Stimulated activated CD8-positive, alpha-beta memory T cell treated with anti-CD3 and anti-CD28 coated beads, Interleukin-4, amount 100 ng/mL, for 4 hours (primary cell): ENCODE data around the gene ZPLD1.

Experiments
- DNase-seq, 2 donors: peaks; one replicate each; pipeline ENCODE4 v3.0.0-alpha.2; 2020; ENCODE audit warnings: low read depth in 2 of 2, low spot score in 1 of 2

ZPLD1 gene

GRCh38 chr3:102466001-102466400, 31.2 kb downstream of the ZPLD1 start:
- DNase-seq = no peak

GRCh38 chr3:102470066-102470465, 35.3 kb downstream of the ZPLD1 start:
- no peak for DNase-seq

DNA sequence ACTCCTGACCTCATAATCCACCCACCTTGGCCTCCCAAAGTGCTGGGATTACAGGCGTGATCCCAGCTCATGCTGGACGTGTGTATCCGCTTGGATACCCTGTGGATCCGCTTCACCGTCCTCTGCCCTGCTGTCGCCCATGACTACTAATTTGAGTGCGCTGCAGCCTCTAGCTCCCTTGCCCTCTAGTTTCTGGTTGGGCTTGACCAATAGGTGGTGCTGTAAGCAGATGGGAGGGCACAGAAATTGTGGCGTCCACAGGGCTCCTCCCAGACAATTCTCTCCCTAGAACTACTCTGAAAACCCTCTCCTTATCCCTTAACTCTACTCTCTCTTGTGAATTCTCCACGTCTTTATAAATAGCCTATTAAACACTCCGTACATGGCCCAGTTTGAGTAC, 36.2 kb downstream of the ZPLD1 start:
- DNase-seq = no peak

- DNase-seq = no peak
Observed at GRCh38 chr3:102471491-102471890, 36.7 kb downstream of the ZPLD1 start.

DNA sequence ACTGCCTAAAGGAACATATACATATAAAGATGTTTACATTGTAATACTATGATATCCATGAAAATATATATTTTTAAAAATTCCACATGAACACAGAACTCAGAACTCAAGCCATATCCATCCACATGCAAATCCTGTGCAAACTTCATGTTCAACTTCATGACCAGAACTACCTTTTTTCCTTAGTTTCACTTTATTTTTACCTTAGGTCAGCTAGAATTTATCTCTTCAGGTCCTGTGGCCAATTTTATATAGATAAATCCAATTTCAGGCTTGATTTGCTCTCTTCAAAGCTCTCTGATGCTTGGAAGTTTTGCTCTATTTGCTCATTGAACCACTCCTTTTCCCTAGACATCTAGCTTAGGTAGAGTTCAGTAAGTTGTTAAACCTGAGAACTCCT, 38.8 kb downstream of the ZPLD1 start:
- DNase-seq = no peak

- no peak for DNase-seq
Observed at GRCh38 chr3:102474207-102474606, 39.4 kb downstream of the ZPLD1 start.

- no peak for DNase-seq
Observed at GRCh38 chr3:102476198-102476597, 41.4 kb downstream of the ZPLD1 start.

- DNase-seq = no peak
Observed at GRCh38 chr3:102478160-102478559, 43.3 kb downstream of the ZPLD1 start.

- no peak for DNase-seq
Observed at GRCh38 chr3:102480139-102480538, 45.3 kb downstream of the ZPLD1 start.

DNA sequence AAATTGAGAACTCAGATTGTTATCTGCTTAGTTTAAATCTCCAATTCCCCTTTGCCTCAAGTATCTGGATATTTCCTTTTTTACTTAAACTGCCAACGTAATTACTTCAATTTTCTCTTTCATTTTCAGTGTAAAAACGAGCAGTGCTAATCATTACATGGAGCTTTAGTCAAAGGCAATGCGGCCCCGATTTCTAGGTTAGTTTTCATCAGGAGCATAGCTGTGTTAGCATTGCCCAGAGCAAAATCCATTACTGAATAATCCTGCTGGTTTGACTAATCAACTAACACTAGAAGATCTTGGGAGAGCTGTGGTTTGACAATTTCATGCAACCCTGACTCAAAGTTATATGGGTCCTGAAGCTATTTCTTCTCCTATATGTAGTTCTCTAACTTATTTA, 46.2 kb downstream of the ZPLD1 start:
- DNase-seq = no peak

- no peak for DNase-seq
Observed at GRCh38 chr3:102483556-102483955, 48.7 kb downstream of the ZPLD1 start.

DNA sequence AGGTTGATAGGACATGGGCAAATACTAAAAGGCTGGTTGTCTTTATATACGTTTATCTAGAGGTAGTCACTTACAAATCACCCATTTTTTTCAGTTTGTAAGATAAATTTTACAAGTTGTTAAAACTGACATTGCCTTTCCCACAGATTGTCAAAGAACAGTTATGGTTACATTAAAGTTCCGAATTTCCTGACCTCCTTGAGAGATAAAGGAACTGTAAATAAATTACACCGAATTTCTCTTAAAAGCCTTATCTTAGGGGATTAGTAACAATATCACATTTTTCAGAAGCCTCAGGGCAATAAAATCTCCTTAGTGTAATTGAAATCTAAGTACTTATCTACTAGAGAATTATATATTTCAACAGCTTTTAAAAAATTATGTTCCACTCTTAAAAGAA, 49.5 kb downstream of the ZPLD1 start:
- no peak for DNase-seq

DNA sequence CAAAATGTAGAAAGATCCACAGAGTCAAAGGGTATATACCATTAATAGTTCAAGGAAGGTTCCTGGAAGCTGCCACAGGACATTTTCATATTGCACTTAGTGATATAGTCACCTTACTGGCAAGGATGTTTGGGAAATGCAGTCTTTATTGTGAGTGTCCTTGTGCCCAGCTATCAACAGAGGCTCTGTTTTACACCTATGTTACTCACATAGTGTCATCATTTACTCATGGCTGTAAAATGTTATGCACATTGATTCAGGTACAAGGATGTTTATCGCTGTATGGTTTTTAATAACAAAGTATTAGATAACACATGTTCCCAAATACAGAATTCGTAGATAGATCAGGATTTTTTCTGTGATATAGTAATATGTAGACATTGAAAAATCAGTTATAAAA, 50.9 kb downstream of the ZPLD1 start:
- DNase-seq = no peak

GRCh38 chr3:102488331-102488730, 53.5 kb downstream of the ZPLD1 start:
- DNase-seq = no peak

- no peak for DNase-seq
Observed at GRCh38 chr3:102492300-102492699, 57.5 kb downstream of the ZPLD1 start.

DNA sequence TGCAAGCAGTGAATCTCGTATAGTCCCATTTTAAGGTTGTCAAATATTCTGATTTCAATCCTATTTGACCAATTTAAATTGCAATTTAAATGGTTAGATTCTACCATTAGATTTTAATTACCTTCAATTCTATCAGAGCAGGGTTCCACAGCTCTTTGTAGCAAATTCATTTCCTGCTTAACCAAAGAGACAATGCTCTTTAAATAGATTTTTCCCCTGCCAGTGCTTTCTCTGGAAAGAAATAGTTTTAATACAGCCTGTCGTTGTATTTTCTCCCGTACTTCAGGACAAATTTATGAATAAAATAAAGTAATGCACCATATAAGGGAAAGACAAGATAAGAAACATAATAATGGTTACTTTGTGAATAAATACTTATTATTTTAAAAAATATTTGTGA, 62.8 kb downstream of the ZPLD1 start:
- DNase-seq = no peak

DNA sequence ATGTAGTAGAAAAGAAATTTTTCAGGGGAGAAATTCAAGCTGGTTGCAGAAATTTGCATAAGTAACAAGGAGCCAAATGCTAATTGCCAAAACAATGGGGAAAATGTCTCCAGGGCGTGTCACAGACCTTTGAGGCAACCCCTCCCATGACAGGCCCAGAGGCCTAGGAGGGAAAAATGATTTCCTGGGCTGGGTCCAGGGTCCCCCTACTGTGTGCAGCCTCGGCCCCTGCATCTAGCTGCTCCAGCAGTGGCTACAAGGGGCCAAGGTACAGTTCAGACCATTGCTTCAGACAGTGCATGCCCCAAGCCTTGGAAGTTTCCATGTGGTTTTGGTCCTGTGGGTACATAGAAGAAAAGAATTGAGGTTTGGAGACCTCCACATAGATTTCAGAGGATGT, 70.7 kb downstream of the ZPLD1 start:
- DNase-seq = no peak

DNA sequence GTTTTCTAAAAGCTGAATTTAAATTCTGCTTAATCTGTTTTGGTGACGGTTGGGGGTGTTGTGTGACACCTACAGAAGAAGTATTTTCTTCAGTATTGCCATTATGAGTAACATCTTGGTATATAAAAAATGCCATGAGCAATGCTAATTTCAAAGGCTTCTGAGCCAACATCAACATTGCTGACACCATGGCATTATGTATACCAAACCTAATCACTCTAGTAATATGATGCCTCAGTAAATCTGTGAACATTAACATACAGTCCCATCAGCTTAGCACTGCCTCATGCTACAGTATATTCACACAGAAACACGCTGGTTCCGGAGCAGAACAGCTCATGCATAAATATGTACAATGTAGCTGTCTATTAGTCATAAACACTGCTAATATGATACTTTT, 75.8 kb downstream of the ZPLD1 start:
- DNase-seq = no peak

DNA sequence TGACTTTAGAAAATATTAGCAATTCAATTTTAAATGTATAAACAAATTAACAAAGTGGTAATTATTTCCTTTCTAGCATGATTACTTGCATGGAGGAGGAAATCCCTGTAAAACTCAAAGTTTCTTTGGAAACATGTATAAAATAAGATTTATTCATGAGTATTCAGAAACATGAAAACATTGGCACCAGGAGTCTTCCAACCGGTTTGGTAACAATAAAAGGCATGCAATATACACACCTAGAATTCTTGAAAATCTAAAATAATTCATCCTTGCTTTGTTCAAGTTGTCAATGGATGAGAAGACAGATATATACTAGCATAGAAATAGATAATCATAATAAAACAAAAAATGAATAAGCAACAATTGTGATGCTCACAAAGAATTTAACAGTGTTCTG, 76.4 kb downstream of the ZPLD1 start:
- no peak for DNase-seq

- no peak for DNase-seq
Observed at GRCh38 chr3:102511639-102512038, 76.8 kb downstream of the ZPLD1 start.

DNA sequence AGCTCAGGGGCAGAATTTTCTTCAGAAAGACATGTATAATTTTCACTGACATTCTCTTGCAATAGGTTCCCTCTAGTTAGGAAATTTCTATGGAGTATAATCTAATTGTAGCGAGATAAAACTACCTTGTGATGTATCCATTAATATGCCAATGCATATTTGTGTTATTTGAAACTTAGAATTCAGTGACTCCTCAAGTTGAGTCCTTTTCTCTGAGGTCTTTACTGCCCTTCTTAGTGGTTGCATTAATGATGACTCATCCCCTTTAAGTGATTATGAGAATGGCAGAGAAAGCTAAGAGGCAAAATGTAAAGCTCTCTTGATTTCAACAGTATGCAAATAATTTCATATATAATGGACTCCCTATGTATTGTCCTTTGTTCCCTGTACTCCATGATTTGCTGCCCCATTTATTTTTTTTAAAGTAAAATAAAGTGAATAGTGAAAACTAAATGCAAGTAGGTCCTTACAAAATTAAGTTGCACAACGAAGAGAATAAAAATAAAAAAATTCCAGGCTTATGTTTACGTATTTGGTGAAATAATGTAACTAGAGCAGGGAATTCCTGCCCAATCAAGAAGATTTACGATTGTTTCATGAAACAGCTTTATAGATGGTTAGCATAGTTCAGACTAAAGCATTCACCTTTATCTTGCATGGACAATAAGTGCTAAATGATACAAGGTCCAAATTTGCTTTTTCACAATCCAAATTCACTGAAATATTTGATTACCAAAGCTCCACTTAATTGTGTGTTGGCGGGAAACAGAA, 78.1 kb downstream of the ZPLD1 start:
- DNase-seq = no peak

- DNase-seq = no peak
Observed at GRCh38 chr3:102514241-102514640, 79.4 kb downstream of the ZPLD1 start.

DNA sequence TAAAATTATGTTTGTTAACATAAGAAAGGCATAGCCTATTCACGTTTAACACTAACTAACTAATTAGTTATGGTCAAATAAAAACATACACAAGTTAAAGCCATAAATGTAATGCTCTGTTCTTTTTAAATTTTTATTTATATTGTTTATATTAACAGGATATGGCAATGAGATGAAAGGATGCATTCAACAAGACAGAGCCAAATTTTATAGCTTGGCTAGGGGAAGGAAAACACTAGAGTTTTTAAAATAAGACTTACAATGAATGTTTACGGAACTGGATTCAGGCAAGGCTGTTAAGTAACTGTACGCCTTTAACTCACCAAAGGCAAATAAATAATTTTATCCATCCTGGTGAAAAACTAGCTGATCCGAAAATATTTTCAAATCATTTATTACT, 86.4 kb downstream of the ZPLD1 start:
- no peak for DNase-seq
